Measurements from ENCODE around the gene PYGO1. TPM values are rescaled to one million over a fixed set of nuclear protein-coding genes. Genes with fewer than 3 reads are reported as not detected.

The PYGO1 gene
- total RNA-seq, 6 donors from 2014 or later, result 1.8 to 11.5 (median 7.5) TPM

DNA sequence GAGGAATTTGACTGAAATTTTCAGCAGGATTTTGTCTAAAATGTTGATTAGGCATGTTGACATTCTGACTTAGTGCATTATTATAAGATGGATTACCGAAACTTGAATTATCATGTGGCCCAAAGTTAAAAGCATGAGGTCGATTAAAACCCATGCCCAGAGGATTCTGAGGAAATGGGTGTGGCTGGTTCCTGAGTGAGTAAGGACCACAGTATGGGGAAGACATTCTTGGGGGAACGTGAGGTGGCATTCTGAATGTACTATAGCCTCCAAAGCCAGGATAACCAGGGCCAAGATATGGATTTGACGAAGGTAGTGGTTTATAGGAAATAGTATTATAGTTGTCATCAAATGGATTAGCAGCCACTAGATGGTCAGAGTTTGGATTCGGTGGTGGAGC, 41.4 kb downstream of the PYGO1 start:
- no peak for ATAC-seq (ENCODE audit: low FRiP score in 2 of 2)
- Histone ChIP-seq H3K4me1 (no peaks in the 10 kb centered on the region), H3K27ac (no peak overlapping the region), H3K9me3 (no peaks in the 10 kb centered on the region), H3K4me3 (no peak overlapping the region), H3K27me3 (no peaks in the 10 kb centered on the region), H3K36me3 (no peaks in the 10 kb centered on the region)
- TF ChIP-seq CTCF (IDR thresholded peaks at IDR 0.05) (no peak), POLR2AphosphoS5 (IDR thresholded peaks at IDR 0.05) (no peak)
- WGBS, 2 donors, result 77 to 80% methylated on average over 5 of the region's 5 CpGs
- no peak for DNase-seq

- Histone ChIP-seq H3K27ac (no peak overlapping the region), H3K4me1 (no peaks in the 10 kb centered on the region), H3K9me3 (no peaks in the 10 kb centered on the region), H3K27me3 (no peaks in the 10 kb centered on the region), H3K4me3 (no peak overlapping the region), H3K36me3 (no peaks in the 10 kb centered on the region)
- 78 to 94% methylated on average over 5 to 6 of the region's 6 CpGs for whole genome bisulfite sequencing, 2 donors
- no peak for ATAC-seq (ENCODE audit: low FRiP score in 2 of 2)
- no peak for TF ChIP-seq POLR2A (IDR thresholded peaks at IDR 0.05)
- no peak for TF ChIP-seq CTCF (IDR thresholded peaks at IDR 0.05)
- no peak for TF ChIP-seq EP300 (IDR thresholded peaks at IDR 0.05)
- TF ChIP-seq POLR2AphosphoS5 (IDR thresholded peaks at IDR 0.05), result no peak
- DNase-seq, result no peak
Observed at GRCh38 chr15:55535436-55535835, 52.7 kb downstream of the PYGO1 start.

- DNase-seq (no peak), ATAC-seq (ENCODE audit: low FRiP score in 2 of 2) (no peak)
- no peaks in the 10 kb centered on the region for H3K9me3 ChIP-seq
- H3K36me3 ChIP-seq, result no peaks in the 10 kb centered on the region
- H3K4me1 ChIP-seq, result no peaks in the 10 kb centered on the region
- no peak overlapping the region for H3K4me3 ChIP-seq
- no peak for TF ChIP-seq CTCF (IDR thresholded peaks at IDR 0.05)
- TF ChIP-seq POLR2AphosphoS5 (IDR thresholded peaks at IDR 0.05), result no peak
- TF ChIP-seq POLR2A (IDR thresholded peaks at IDR 0.05), result no peak
- no peak for TF ChIP-seq EP300 (IDR thresholded peaks at IDR 0.05)
- no peak overlapping the region for H3K27ac ChIP-seq
- H3K27me3 ChIP-seq, result no peaks in the 10 kb centered on the region
Observed at GRCh38 chr15:55532944-55533343, 55.2 kb downstream of the PYGO1 start.

- TF ChIP-seq POLR2A (IDR thresholded peaks at IDR 0.05) (no peak), CTCF (IDR thresholded peaks at IDR 0.05) (no peak), POLR2AphosphoS5 (IDR thresholded peaks at IDR 0.05) (no peak), EP300 (IDR thresholded peaks at IDR 0.05) (no peak)
- peaks cover 0 to 7% (median 0%) of the 10 kb centered on the region in 4 donors for H3K4me1 ChIP-seq
- H3K4me3 ChIP-seq, result no peak overlapping the region
- DNase-seq, result peak in 1 of 2 donors; percentile 44
- peak in 1 of 2 donors; percentile 71 for ATAC-seq (ENCODE audit: low FRiP score in 2 of 2)
- 31 to 42% methylated on average over 4 of the region's 4 CpGs for WGBS, 2 donors
- H3K27me3 ChIP-seq, result no peaks in the 10 kb centered on the region
- no peaks in the 10 kb centered on the region for H3K36me3 ChIP-seq
- no peaks in the 10 kb centered on the region for H3K9me3 ChIP-seq
- no peak overlapping the region for H3K27ac ChIP-seq
Observed at GRCh38 chr15:55530861-55531313, 57.3 kb downstream of the PYGO1 start.

- Histone ChIP-seq H3K4me1 (peaks cover 0 to 7% (median 0%) of the 10 kb centered on the region in 4 donors), H3K9me3 (no peaks in the 10 kb centered on the region), H3K27me3 (no peaks in the 10 kb centered on the region), H3K36me3 (no peaks in the 10 kb centered on the region), H3K4me3 (no peak overlapping the region), H3K27ac (no peak overlapping the region)
- DNase-seq (no peak), ATAC-seq (ENCODE audit: low FRiP score in 2 of 2) (no peak)
- TF ChIP-seq CTCF (IDR thresholded peaks at IDR 0.05), result no peak
- 43 to 52% methylated on average over 4 of the region's 4 CpGs for WGBS, 2 donors
Observed at GRCh38 chr15:55528812-55529211, 59.3 kb downstream of the PYGO1 start.
